Measurements from ENCODE around the gene NUP37.

Gene NUP37

DNA sequence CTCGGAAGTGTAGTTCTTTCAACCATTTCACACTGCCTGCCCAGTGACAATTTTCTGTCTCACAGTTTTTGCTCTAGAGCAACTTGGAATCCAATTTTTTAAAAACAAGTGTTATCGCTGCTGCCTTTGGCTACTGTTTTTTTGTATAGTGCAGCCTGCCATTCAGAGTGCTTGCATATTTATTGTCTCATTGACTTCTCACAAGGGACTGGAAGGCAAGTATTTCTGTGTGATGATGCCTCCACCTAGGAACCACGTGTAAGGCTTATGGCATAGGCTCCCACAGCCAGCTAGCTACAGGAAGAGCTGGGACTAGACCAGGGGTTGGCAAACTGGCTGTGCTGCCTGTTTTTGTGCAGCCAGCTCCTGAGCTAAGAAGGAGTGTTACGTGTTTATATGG is 972 bp upstream of the NUP37 start:
- TF ChIP-seq, protein P1, sequence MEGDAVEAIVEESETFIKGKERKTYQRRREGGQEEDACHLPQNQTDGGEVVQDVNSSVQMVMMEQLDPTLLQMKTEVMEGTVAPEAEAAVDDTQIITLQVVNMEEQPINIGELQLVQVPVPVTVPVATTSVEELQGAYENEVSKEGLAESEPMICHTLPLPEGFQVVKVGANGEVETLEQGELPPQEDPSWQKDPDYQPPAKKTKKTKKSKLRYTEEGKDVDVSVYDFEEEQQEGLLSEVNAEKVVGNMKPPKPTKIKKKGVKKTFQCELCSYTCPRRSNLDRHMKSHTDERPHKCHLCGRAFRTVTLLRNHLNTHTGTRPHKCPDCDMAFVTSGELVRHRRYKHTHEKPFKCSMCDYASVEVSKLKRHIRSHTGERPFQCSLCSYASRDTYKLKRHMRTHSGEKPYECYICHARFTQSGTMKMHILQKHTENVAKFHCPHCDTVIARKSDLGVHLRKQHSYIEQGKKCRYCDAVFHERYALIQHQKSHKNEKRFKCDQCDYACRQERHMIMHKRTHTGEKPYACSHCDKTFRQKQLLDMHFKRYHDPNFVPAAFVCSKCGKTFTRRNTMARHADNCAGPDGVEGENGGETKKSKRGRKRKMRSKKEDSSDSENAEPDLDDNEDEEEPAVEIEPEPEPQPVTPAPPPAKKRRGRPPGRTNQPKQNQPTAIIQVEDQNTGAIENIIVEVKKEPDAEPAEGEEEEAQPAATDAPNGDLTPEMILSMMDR (IDR thresholded peaks at IDR 0.05), result no peak
- no peak for TF ChIP-seq ZFX (IDR thresholded peaks at IDR 0.05; ENCODE audit: borderline replicate concordance)
- H3K27ac ChIP-seq, result peak overlapping the region; percentile 80

DNA sequence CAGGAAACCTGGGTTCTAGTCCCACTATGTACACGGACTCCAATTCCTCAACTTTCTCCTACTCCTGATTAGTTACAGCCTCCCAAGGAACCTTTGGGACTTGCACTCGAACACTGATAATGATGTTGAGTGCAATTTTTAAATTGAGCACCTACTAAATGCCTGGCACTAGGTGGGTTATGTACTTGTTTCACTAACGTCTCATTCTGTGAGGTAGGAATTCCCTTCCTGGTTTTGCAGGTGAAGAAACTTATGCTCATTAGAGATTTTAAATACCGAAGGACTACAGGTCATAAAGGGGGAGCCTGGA is 605 bp upstream of the NUP37 start:
- TF ChIP-seq, protein P1 (IDR thresholded peaks at IDR 0.05), result no peak
- no peak for TF ChIP-seq ZFX (IDR thresholded peaks at IDR 0.05; ENCODE audit: borderline replicate concordance)
- H3K27ac ChIP-seq, result peak overlapping the region; percentile 80

DNA sequence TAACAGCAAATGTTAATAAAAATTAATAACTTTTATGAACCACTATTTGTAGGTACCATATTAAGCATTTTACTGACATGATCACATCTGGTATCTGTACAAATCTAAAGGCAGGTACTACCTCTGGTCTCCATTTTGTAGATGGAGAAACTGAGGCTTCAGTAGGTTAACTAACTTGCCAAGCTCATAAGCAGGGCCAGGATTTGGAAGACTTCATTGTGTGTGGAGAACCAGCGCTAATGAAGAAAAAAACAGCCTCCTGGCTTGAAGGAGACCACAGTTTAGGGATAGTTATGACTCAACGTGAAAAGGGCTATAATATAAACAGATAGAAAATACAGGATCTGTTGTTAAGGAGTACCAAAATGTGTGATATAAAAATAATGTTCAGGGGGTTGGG is 1.0 kb downstream of the NUP37 start:
- peak overlapping the region; percentile 80 for H3K27ac ChIP-seq
- TF ChIP-seq ZFX (IDR thresholded peaks at IDR 0.05; ENCODE audit: borderline replicate concordance), result no peak
- TF ChIP-seq, protein P1 (IDR thresholded peaks at IDR 0.05), result no peak

DNA sequence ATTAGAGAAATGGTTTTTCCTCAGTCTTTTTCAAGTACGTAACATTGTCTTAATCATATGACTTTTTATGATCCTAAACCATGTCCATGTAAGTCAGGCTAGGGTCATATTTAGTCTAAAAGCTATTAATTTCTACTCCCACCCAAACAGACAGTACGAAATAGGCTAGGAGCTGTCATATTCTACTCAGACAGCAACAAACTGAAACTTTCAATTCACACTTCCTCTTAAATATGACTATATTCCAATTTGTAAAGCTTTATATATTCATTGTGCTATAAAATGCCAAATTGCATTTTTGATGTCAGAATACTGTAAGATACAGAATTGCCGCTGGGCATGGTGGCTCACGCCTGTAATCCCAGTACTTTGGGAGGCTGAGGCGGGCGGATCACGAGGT is 3.5 kb downstream of the NUP37 start:
- no peak for TF ChIP-seq ZFX (IDR thresholded peaks at IDR 0.05; ENCODE audit: borderline replicate concordance)
- H3K27ac ChIP-seq, result no peak overlapping the region

DNA sequence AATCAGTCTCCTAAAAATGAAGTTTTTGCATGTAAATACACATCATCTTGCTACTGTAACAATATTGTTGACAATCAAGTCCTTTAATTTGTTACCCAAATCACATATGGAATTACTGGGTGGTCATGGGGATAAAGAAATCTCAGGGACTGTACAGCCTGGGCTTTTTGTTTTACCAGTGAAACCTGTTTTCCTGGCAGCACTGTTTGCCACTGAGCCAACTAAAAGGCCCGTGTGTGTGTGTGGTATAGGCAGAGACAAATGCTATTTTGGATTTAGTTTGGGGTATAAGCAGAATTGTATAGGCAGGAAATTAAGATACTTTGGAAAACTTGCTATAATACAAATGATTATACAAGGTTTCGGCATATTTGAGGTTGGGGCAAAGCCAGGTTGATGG is 5.7 kb downstream of the NUP37 start:
- no peak overlapping the region for H3K27ac ChIP-seq
- no peak for TF ChIP-seq ZFX (IDR thresholded peaks at IDR 0.05; ENCODE audit: borderline replicate concordance)
- TF ChIP-seq, protein P1 (IDR thresholded peaks at IDR 0.05), result no peak

DNA sequence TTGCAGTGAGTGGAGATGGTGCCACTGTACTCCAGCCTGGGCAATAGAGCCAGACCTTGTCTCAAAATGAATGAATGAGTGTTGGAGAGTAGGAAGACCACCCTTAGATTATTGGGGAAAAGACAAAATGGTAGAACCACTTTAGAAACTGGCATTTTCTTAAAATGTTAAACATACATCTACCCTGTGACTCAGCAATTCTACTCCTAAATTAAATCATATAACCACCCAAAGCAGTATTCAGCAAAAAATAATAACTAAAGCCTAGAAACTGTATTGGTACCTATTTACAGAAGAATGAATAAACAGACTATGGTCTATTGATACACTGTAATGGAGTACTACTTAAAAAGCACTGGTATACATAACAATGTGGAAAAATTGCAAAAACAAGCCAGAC is 9.1 kb downstream of the NUP37 start:
- TF ChIP-seq, protein P1 (IDR thresholded peaks at IDR 0.05), result no peak
- no peak for TF ChIP-seq ZFX (IDR thresholded peaks at IDR 0.05; ENCODE audit: borderline replicate concordance)
- no peak overlapping the region for H3K27ac ChIP-seq

DNA sequence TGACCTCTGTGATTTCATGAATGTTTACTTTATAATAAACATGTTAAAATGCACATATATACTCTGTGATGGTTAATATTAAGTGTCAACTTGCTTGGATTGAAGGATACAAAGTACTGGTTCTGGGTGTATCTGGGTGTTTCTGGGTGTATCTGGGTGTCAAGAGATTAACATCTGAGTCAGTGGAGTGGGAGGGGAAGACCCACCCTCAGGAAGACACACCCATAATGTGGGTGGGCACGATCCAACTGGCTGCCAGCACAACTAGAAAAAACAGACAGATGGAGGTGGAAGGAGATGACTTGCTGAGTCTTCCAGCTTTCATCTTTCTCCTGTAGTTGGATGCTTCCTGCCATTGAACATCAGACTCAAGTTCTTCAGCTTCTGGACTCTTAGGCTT is 11.9 kb downstream of the NUP37 start:
- TF ChIP-seq, protein P1 (IDR thresholded peaks at IDR 0.05), result no peak
- TF ChIP-seq ZFX (IDR thresholded peaks at IDR 0.05; ENCODE audit: borderline replicate concordance), result no peak
- H3K27ac ChIP-seq, result no peak overlapping the region

DNA sequence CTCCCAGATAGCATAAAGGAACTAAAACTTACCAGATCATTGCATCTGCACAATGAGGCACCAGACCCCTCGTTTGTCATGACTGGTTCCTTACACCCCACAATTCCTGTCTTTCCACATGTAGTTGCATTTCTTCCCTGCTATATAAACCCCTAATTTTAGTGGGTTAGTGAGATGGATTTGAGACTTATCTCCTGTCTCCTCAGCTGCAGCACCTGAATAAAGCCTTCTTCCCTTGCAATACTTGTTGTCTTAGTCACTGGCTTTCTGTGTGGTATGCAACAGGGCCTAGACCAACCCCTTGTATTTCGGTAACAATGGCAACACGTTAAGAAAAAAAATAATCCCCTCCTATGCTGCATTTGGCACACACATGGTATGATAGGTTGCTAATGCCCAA is 13.0 kb downstream of the NUP37 start:
- no peak for TF ChIP-seq ZFX (IDR thresholded peaks at IDR 0.05; ENCODE audit: borderline replicate concordance)
- TF ChIP-seq, protein P1 (IDR thresholded peaks at IDR 0.05), result no peak
- no peak overlapping the region for H3K27ac ChIP-seq

All from 22Rv1 (cell line).